Cardiac fibroblast (primary cell): Measurements from ENCODE around the gene OLIG2.
A peak's percentile ranks its signal among the peaks of the same experiment; 100 is the strongest.

Source experiments
- DNase-seq, 2 donors: peaks; one replicate each; pipeline versions ENCODE4 v3.0.0 to v3.0.0-alpha.2; 2010; ENCODE audit warnings: low read depth in 2 of 2
- H3K4me3 ChIP-seq, 2 donors: replicated peaks in 1 of 2; 1 replicate in 1 of 2; 2 replicates in 1 of 2; pipeline ENCODE4 v1.5.1; 2011; ENCODE audit warnings: low read depth in 2 of 2, low read length in 2 of 2, mild to moderate bottlenecking in 2 of 2, moderate library complexity in 1 of 2
- CTCF ChIP-seq: IDR thresholded peaks from one replicate; pipeline ENCODE4 v1.5.1; 2011; ENCODE audit warnings: low read depth, mild to moderate bottlenecking, low read length, inconsistent platforms

The OLIG2 gene

GRCh38 chr21:33011462-33011861 lies 14.3 kb upstream of the OLIG2 start:
- peak; percentile 40 to 90 for DNase-seq
- no peak for TF ChIP-seq CTCF
- no peak overlapping the region for H3K4me3 ChIP-seq

DNA sequence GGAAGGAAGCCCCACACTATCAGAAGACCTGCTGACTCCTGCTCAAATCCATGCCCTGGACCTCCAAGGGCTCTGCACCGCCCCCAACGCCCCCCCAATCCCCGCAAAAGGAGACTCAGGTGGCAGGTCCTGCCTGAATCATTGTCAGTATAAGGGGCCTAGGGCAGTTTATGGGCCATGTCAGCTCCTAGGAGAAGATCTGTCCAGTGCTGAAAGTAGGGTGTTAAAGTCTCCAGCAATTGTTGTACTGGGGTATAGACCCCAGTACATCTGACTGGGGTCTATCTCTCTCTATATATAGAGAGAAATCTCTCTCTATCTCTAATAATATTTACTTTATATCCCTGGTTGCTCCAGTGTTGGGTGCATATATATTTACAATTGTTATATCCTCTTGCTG lies 12.1 kb upstream of the OLIG2 start:
- H3K4me3 ChIP-seq = no peak overlapping the region
- DNase-seq = no peak
- TF ChIP-seq CTCF = no peak

- no peak for TF ChIP-seq CTCF
- no peak overlapping the region for H3K4me3 ChIP-seq
- no peak for DNase-seq
Observed at GRCh38 chr21:33014331-33014730, 11.4 kb upstream of the OLIG2 start.

GRCh38 chr21:33015096-33015495 lies 10.6 kb upstream of the OLIG2 start:
- no peak for DNase-seq
- no peak for TF ChIP-seq CTCF
- H3K4me3 ChIP-seq = no peak overlapping the region

DNA sequence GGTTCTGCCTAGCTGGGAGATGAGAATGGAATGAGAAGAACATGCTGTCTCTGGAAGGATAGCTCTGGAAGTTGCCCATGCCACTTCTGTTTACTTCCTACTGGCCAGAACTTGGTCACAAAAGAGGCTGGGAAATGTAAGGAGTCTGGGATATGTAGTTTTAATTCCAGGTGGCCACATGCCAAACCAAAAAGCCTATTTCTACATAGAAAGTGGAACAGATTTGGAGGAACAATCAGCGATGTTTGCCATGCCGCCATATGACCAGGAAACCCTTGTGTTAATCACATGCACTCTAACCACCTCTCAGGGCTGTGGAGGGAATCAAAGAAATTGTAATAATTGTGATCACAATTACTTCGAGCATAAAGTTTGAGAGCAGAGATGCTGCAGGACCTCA lies 10.0 kb upstream of the OLIG2 start:
- no peak for TF ChIP-seq CTCF
- H3K4me3 ChIP-seq = no peak overlapping the region
- no peak for DNase-seq

DNA sequence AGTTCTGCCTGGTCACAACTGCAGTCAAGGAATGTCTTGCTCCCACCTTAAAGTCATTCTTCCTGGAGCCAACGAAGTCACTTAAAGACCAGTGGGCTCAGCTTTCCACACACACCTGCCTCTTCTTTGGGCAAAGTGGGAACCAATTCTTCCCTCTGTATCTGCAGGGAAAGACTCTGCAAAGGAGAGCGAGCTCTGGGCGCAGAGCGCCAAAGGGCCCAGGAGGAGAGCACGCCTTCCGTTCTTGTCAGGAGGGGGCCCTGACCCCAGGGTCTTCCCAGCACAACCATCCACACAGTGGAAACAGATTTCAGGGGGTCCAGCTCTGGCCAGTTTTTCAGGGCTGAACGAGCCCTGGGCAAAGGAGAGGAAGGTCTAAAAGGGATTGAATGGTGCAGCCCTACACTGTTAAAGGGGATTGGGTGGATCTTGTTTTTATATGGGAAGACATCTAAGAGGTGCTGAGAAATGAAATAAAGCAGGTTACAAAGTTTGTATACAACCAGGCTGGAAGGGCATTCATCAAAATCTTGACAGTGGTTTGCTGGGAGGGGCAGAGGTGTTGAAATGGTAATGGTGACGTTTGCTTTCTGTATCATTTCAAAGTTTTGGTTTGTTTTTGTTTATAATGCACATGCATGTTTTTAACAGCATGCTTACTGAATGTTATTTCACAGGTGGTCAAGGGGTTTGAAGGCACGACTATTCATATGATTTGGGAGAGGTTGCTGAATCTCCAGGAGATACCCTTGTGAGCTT lies 6.8 kb upstream of the OLIG2 start:
- H3K4me3 ChIP-seq = no peak overlapping the region
- TF ChIP-seq CTCF = no peak
- DNase-seq = no peak

DNA sequence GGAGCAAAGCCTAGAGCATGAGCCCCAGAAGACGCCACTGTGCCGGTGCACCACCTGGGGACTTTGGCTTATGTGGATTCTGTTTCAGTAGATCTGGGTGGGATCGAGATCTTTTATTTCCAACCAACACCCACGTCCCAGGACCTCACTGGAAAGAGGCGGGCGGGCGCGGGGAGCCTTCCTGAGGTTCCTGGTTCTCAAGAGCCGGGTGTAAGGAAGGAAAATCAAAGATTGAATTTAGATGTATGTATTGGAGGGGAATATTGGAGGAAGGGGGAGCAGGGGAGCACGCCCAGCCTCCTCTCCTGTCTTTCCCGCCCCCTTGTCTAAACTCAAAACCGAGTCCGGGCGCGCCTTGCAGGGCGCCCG lies 6.2 kb upstream of the OLIG2 start:
- TF ChIP-seq CTCF = no peak
- no peak for DNase-seq
- H3K4me3 ChIP-seq = no peak overlapping the region
